Caco-2 (cell line): ENCODE data around the gene IFNA6. TPM values are rescaled to one million over a fixed set of nuclear protein-coding genes. Genes with fewer than 3 reads are reported as not detected.

Source experiments
- Bru-seq: library from RNA; stranded (reverse); fragments of 400-500 nt; gene quantifications from one replicate; lab custom pipeline; 2021; lab: Mats Ljungman, UMichigan
- BruChase-seq, 2 experiments: library from RNA; stranded (reverse); fragments of 400-500 nt; gene quantifications; one replicate each; lab custom pipeline; 2021; lab: Mats Ljungman, UMichigan
- BruUV-seq: library from RNA; stranded (reverse); fragments of 400-500 nt; replicated peaks from 2 replicates; lab custom pipeline; 2021; lab: Mats Ljungman, UMichigan
- CTCF ChIA-PET: fragments of 300-600 bp; sonication (Branson Sonifier 250); formaldehyde crosslinking; loops from one replicate; lab custom pipeline; 2022; ENCODE audit warnings: antibody characterized with exemption; lab: Charles Lee
- POLR2A ChIA-PET: fragments of 300-600 bp; sonication (Branson Sonifier 250); formaldehyde crosslinking; loops from one replicate; lab custom pipeline; 2022; ENCODE audit warnings: antibody characterized with exemption; lab: Charles Lee
- DNase-seq, 2 experiments: peaks; one replicate each; pipeline versions ENCODE4 v3.0.0 to v3.0.0-alpha.2; 2020 to 2022
- H3K27me3 ChIP-seq: replicated peaks from 2 replicates; pipeline ENCODE4 v1.6.0; 2011; ENCODE audit warnings: low read length; ENCODE audit not compliant: control insufficient read depth, insufficient read depth
- H3K36me3 ChIP-seq: 2 replicates; pipeline ENCODE4 v1.5.1; 2011; ENCODE audit warnings: low read length; ENCODE audit not compliant: control insufficient read depth, insufficient read depth
- H3K4me1 ChIP-seq: fragments of 250-450 bp; sonication (Bioruptor Pico); 2 replicates; pipeline ENCODE4 v1.5.1; 2020; ENCODE audit warnings: mild to moderate bottlenecking
- H3K4me3 ChIP-seq: 2 replicates; pipeline ENCODE4 v1.5.1; 2011; ENCODE audit warnings: low read depth, mild to moderate bottlenecking, control low read depth, low read length
- H3K9me3 ChIP-seq: fragments of 250-450 bp; sonication (Bioruptor Pico); 2 replicates; pipeline ENCODE4 v1.5.1; 2020; ENCODE audit warnings: mild to moderate bottlenecking, moderate library complexity
- H3K27ac Mint-ChIP-seq: one replicate; pipeline ENCODE4 v1.8.0; 2022; ENCODE audit warnings: mixed read lengths; ENCODE audit not compliant: unreplicated experiment
- H3K27me3 Mint-ChIP-seq: one replicate; pipeline ENCODE4 v1.8.0; 2022; ENCODE audit warnings: mixed read lengths; ENCODE audit not compliant: insufficient read depth, unreplicated experiment
- H3K36me3 Mint-ChIP-seq: one replicate; pipeline ENCODE4 v1.8.0; 2022; ENCODE audit warnings: mild to moderate bottlenecking, mixed read lengths; ENCODE audit not compliant: insufficient read depth, unreplicated experiment
- H3K4me1 Mint-ChIP-seq: one replicate; pipeline ENCODE4 v1.8.0; 2022; ENCODE audit warnings: low read depth, mixed read lengths; ENCODE audit not compliant: unreplicated experiment
- H3K4me3 Mint-ChIP-seq: one replicate; pipeline ENCODE4 v1.8.0; 2022; ENCODE audit warnings: mild to moderate bottlenecking, moderate library complexity, mixed read lengths; ENCODE audit not compliant: unreplicated experiment
- H3K9me3 Mint-ChIP-seq: one replicate; pipeline ENCODE4 v1.8.0; 2022; ENCODE audit warnings: mixed read lengths; ENCODE audit not compliant: unreplicated experiment
- CTCF ChIP-seq, 2 experiments: fragments of 200-600 bp in 1 of 2; IDR thresholded peaks; 1 replicate in 1 of 2; 2 replicates in 1 of 2; pipeline versions ENCODE4 v1.5.1 to v1.8.0; 2011 to 2022; ENCODE audit warnings: antibody characterized with exemption in 1 of 2, control low read depth in 1 of 2, inconsistent platforms in 1 of 2, low read depth in 1 of 2, low read length in 1 of 2, mild to moderate bottlenecking in 1 of 2, moderate library complexity in 1 of 2; ENCODE audit not compliant: insufficient read depth in 1 of 2, severe bottlenecking in 1 of 2, unreplicated experiment in 1 of 2
- intact Hi-C: fragments of 100-400 bp; cut with micrococcal nuclease; formaldehyde crosslinking; loops from one replicate; pipeline ENCODE4 v1.10.0; 2022; ENCODE audit not compliant: unreplicated experiment
- long read RNA-seq: library from polyadenylated mRNA; stranded (forward); transcript quantifications from one replicate; pipeline ENCODE4 v2.0.0, GENCODE V29; 2022
- total RNA-seq: library from RNA; stranded (reverse); gene quantifications from 2 replicates; pipeline ENCODE4 v1.2.3, GENCODE V29; 2022

IFNA6 gene
- total RNA-seq (not detected in 2 replicates), Bru-seq, nascent RNA (not detected), BruChase-seq, experiment 1, labeled RNA remaining after a 2-hour chase (not detected), BruChase-seq, experiment 2, labeled RNA remaining after a 6-hour chase (not detected)
- long read RNA-seq, result 0 reads

- no peak for DNase-seq
- H3K4me3 ChIP-seq, result no peak within 1 kb of the TSS
- no peaks in the 10 kb centered on the region for H3K36me3 Mint-ChIP-seq
- no peaks in the 10 kb centered on the region for H3K4me1 ChIP-seq
- TF ChIP-seq CTCF (IDR thresholded peaks at IDR 0.05; ENCODE audit: insufficient read depth in 1 of 2, low read depth in 1 of 2, low read length in 1 of 2, severe bottlenecking in 1 of 2, unreplicated experiment in 1 of 2), result no peak
- H3K4me3 Mint-ChIP-seq, result no peak within 1 kb of the TSS
- no peaks in the 10 kb centered on the region for H3K36me3 ChIP-seq
- peaks cover 8% of the 10 kb centered on the region for H3K27me3 Mint-ChIP-seq
- CTCF ChIA-PET, result no interaction called here
- intact Hi-C loops, result no loop called here
- POLR2A ChIA-PET, result no interaction called here
- no peak within 1 kb of the TSS for H3K27ac Mint-ChIP-seq
- no peaks in the 10 kb centered on the region for H3K9me3 ChIP-seq
- no peaks in the 10 kb centered on the region for H3K27me3 ChIP-seq
- BruUV-seq, result no TSS peak
- no peaks in the 10 kb centered on the region for H3K4me1 Mint-ChIP-seq
- peaks cover 11% of the 10 kb centered on the region for H3K9me3 Mint-ChIP-seq
These were observed at the start of gene IFNA6 for GRCh38 chr9:21350787-21351186. TSS of gene IFNA6 (minus strand) at chr9:21350887. CDS start at chr9:21350887, 0 bp downstream.

- H3K4me1 Mint-ChIP-seq, result no peaks in the 10 kb centered on the region
- CTCF ChIA-PET, result no interaction called here
- no peak overlapping the region for H3K27ac Mint-ChIP-seq
- POLR2A ChIA-PET, result no interaction called here
- no peaks in the 10 kb centered on the region for H3K27me3 ChIP-seq
- H3K9me3 ChIP-seq, result no peaks in the 10 kb centered on the region
- H3K4me1 ChIP-seq, result no peaks in the 10 kb centered on the region
- TF ChIP-seq CTCF (IDR thresholded peaks at IDR 0.05; ENCODE audit: insufficient read depth in 1 of 2, low read depth in 1 of 2, low read length in 1 of 2, severe bottlenecking in 1 of 2, unreplicated experiment in 1 of 2), result no peak
- no peaks in the 10 kb centered on the region for H3K36me3 Mint-ChIP-seq
- DNase-seq, result no peak
- no peak overlapping the region for H3K4me3 ChIP-seq
- no peaks in the 10 kb centered on the region for H3K9me3 Mint-ChIP-seq
- intact Hi-C loops, result loop anchor here (10.0 kb wide), 1 partner anchor 205 kb away; no protein-coding TSS in a partner anchor
- H3K36me3 ChIP-seq, result no peaks in the 10 kb centered on the region
- BruUV-seq, result no TSS peak
- peaks cover 3% of the 10 kb centered on the region for H3K27me3 Mint-ChIP-seq
- no peak overlapping the region for H3K4me3 Mint-ChIP-seq
These were observed 49.3 kb upstream of the IFNA6 start for GRCh38 chr9:21399956-21400355.

GRCh38 chr9:21398955-21399489, 48.3 kb upstream of the IFNA6 start:
- CTCF ChIA-PET, result no interaction called here
- no TSS peak for BruUV-seq

More at GRCh38 chr9:21398955-21399489, 48.3 kb upstream of the IFNA6 start:
- Mint-ChIP-seq H3K27me3 (peaks cover 3% of the 10 kb centered on the region), H3K4me3 (no peak overlapping the region), H3K36me3 (no peaks in the 10 kb centered on the region), H3K9me3 (no peaks in the 10 kb centered on the region), H3K27ac (no peak overlapping the region), H3K4me1 (no peaks in the 10 kb centered on the region)
- H3K36me3 ChIP-seq, result no peaks in the 10 kb centered on the region
- POLR2A ChIA-PET, result no interaction called here
- intact Hi-C loops, result loop anchor here (10.0 kb wide), 1 partner anchor 204 kb away; no protein-coding TSS in a partner anchor
- no peaks in the 10 kb centered on the region for H3K9me3 ChIP-seq
- TF ChIP-seq CTCF (IDR thresholded peaks at IDR 0.05; ENCODE audit: insufficient read depth in 1 of 2, low read depth in 1 of 2, low read length in 1 of 2, severe bottlenecking in 1 of 2, unreplicated experiment in 1 of 2), result no peak
- no peak overlapping the region for H3K4me3 ChIP-seq
- no peak for DNase-seq
- no peaks in the 10 kb centered on the region for H3K27me3 ChIP-seq
- no peaks in the 10 kb centered on the region for H3K4me1 ChIP-seq
